ENCODE measurements around the gene RNF151. TPM values are rescaled to one million over a fixed set of nuclear protein-coding genes. Genes with fewer than 3 reads are reported as not detected.
A peak's percentile ranks its signal among the peaks of the same experiment; 100 is the strongest.

RNF151 gene
- total and polyA plus RNA-seq, 2 of the 13 experiments (the other 11 are each of a cell fraction or from before 2014, with no cell fraction given): not detected

DNA sequence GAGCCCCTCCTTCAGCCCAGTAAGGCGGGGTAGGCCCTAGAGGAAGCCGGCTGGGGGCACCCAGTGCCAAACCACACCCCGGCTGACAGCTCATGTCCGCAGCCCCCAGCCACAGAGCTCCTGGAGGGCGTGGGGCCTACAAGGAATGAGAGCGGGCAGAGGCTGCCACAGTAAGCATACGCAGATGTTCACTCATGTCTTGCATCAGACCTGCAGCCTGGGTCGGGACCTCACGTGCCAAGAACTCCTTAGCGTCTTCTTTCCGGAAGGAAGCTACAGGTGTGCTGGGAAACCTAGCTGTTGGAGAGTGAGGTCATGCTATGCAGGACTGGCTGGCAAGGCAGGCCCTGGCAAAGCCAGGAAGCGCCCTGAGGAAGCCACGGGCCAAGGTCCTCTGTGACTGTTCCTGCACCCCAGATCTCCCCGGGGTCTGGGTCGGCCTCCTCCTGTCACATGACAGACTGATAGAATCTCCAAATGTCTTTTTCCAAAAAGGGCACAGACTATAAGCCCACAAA lies 41.4 kb downstream of the RNF151 start:
- DNase-seq (ENCODE audit: low spot score): no peak

More for the DNA sequence above, 41.4 kb downstream of the RNF151 start:
- Histone ChIP-seq H3K79me2 (ENCODE audit: insufficient read depth, low read length) (peaks cover 52% of the 10 kb centered on the region), H3K9ac (ENCODE audit: insufficient read depth, low read depth, low read length) (peak overlapping the region; percentile 93), H3K4me1 (ENCODE audit: insufficient read depth, low read length) (peaks cover 67% of the 10 kb centered on the region), H4K20me1 (ENCODE audit: insufficient read depth, low read length) (peaks cover 18% of the 10 kb centered on the region; the same call in 1 of the 2 replicates), H2AFZ (ENCODE audit: low read length) (no peak overlapping the region), H3K27ac (ENCODE audit: extremely low read length, insufficient read depth, low read length) (no peak overlapping the region), H3K4me2 (ENCODE audit: low read depth, low read length) (peak overlapping the region; percentile 83), H3K27me3 (ENCODE audit: control insufficient read depth in 1 of 2, insufficient read depth in 2 of 2, low read length in 2 of 2) (no peaks in the 10 kb centered on the region), H3K9me3 (ENCODE audit: low read length) (no peaks in the 10 kb centered on the region), H3K36me3 (replicated peaks in 1 of 2; ENCODE audit: control insufficient read depth in 1 of 2, insufficient read depth in 2 of 2, low read length in 2 of 2) (peaks cover 3 to 4% of the 10 kb centered on the region in 2 experiments; a peak in 2 of 5 replicates), H3K4me3 (replicated peaks in 1 of 3; ENCODE audit: insufficient read depth in 1 of 3, low read depth in 2 of 3, low read length in 3 of 3) (peak overlapping the region; percentile 76 to 81 (median 79))
- in situ Hi-C loops (cut with HindIII; ENCODE audit: extremely low pct_ligation_motif_present, low pct_unique_long_range_greater_than_20kb): no loop called here
- FAIRE-seq (no peak), ATAC-seq (no peak)
- TSS peak; percentile 80 for BruUV-seq (replicated peaks)
- ChIA-PET CTCF (ENCODE audit: low intra/inter-chr PET ratio, low total read pairs) (interaction anchor here (1.4 kb wide), 1 partner anchor 133 kb away, joined by 4 read pairs; no protein-coding TSS in a partner anchor), POLR2A (interaction anchor here (1.0 to 2.1 kb wide), 15 partner anchors 8 to 242 kb away, joined by 3 to 16 read pairs (median 5); partner anchors contain the start of genes GFER, NHERF2, RPS2 and TRAF7)
- WGBS (ENCODE audit: low lambda C conversion rate): 51% methylated on average over 12 of the region's 15 CpGs
- no peak for TF ChIP-seq SIX4 (CRISPR knock-in tag; IDR thresholded peaks at IDR 0.05)
- 0 out of 2 replicates have a peak, but pooled peaks have one; percentile 17 for TF ChIP-seq ZBTB38 (CRISPR knock-in tag; IDR thresholded peaks at IDR 0.05)
- TF ChIP-seq, protein P1, sequence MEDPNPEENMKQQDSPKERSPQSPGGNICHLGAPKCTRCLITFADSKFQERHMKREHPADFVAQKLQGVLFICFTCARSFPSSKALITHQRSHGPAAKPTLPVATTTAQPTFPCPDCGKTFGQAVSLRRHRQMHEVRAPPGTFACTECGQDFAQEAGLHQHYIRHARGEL (CRISPR knock-in tag; IDR thresholded peaks at IDR 0.05): no peak
- TF ChIP-seq BHLHE40 (IDR thresholded peaks at IDR 0.05; ENCODE audit: low read length): 0 out of 2 replicates have a peak, but pooled peaks have one; percentile 42
- TF ChIP-seq, protein P2, sequence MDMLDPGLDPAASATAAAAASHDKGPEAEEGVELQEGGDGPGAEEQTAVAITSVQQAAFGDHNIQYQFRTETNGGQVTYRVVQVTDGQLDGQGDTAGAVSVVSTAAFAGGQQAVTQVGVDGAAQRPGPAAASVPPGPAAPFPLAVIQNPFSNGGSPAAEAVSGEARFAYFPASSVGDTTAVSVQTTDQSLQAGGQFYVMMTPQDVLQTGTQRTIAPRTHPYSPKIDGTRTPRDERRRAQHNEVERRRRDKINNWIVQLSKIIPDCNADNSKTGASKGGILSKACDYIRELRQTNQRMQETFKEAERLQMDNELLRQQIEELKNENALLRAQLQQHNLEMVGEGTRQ (IDR thresholded peaks at IDR 0.05; ENCODE audit: low read depth, low read length): no peak
- TF ChIP-seq, protein P2 (CRISPR knock-in tag; IDR thresholded peaks at IDR 0.05; ENCODE audit: borderline replicate concordance): no peak
- 0 out of 2 replicates have a peak, but pooled peaks have one; percentile 4 for TF ChIP-seq PITX1 (CRISPR knock-in tag; IDR thresholded peaks at IDR 0.05)
- TF ChIP-seq ZNF350 (CRISPR knock-in tag; IDR thresholded peaks at IDR 0.05; ENCODE audit: borderline replicate concordance, low read depth): 0 out of 2 replicates have a peak, but pooled peaks have one; percentile 19
- intact Hi-C loops (cut with micrococcal nuclease; ENCODE audit: unreplicated experiment): no loop called here

Data from HepG2 (cell line).